Kidney tubule cell (primary cell): ENCODE measurements around the gene DPP9.
"Not testable (repeated sequence)": the region's sequence is repeated elsewhere in the genome, so short reads cannot be mapped to it uniquely, and the experiment has no call there.

ENCODE experiments used
- DNase-seq: peaks from one replicate; pipeline ENCODE4 v3.0.0-alpha.2; 2018; ENCODE audit warnings: low spot score

Gene DPP9

DNA sequence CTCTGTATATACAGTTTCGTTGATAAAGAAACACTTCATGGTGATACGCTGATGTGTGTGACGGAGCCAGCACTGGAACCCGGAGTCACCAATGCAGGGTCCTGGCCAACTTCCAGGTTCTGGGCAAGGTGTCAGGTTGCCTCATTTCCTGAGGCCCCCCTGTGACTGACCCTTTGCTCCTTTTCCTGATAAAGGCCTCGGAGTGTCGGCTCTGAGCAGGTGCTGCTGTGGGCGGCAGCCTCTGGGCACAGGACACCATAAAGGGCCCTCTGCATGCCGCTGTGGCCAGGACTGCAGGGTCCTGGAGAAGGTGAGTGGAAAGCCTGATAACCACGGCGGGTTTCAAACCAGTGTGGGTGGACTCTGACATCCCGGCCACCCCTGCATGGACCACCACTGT is 36.2 kb downstream of the DPP9 start:
- DNase-seq: no peak

DNA sequence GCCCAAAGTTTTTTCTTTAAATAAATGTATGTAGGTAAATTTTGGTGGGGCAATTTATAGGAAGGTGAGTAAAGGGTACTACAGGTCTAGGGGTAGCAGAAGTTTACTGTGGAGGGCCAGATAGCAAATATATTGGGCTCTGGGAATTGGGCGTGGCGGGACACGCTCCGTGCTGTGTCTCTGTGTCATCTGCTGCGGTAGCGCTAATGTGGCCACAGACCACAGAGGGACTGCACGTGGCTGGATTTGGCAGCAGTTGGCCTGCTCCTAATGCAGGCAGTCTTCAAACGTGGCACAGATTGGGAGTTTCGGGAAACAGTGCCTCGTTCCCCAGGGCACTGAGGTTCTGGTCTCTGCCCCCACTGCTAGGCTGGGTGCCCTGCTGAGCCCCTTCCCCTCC is 36.9 kb downstream of the DPP9 start:
- DNase-seq: no peak

DNA sequence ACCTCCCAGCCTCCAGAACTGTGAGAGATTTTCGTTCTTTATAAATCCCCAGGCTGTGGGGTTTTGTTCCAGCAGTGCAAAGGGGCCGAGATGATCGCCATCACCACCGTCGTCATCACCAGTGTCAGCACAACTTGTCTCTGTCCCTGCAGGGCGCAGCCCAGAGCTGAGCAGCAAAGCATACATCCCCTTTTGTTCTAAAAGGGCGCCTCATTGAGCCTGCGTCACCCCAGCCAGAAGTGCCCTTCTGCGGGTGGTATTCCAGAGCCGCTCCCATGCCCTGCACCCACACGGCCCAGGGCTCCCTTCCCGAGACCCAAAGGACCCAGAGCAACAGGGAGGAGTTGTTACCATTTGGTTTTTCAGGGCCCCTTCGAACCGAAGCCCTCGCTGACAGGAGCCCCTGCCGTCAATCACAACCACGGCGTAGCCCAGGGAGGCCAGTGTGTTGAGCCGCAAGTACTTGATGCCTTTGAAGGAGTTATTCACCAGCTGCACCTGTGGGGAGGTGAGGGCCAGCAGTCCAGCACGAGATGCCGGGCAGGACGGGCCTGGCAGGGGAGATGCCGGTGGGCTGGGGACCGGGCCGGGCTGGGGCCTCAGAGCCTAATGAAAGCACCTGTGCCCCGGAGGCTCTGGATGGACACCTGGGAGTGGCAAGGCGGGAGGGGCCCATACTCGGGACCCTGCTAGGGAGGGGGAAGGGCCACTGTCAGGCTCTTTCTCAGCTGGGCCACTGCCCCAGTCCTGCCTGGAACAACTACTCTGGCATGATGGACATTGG is 39.1 kb downstream of the DPP9 start:
- no peak for DNase-seq

DNA sequence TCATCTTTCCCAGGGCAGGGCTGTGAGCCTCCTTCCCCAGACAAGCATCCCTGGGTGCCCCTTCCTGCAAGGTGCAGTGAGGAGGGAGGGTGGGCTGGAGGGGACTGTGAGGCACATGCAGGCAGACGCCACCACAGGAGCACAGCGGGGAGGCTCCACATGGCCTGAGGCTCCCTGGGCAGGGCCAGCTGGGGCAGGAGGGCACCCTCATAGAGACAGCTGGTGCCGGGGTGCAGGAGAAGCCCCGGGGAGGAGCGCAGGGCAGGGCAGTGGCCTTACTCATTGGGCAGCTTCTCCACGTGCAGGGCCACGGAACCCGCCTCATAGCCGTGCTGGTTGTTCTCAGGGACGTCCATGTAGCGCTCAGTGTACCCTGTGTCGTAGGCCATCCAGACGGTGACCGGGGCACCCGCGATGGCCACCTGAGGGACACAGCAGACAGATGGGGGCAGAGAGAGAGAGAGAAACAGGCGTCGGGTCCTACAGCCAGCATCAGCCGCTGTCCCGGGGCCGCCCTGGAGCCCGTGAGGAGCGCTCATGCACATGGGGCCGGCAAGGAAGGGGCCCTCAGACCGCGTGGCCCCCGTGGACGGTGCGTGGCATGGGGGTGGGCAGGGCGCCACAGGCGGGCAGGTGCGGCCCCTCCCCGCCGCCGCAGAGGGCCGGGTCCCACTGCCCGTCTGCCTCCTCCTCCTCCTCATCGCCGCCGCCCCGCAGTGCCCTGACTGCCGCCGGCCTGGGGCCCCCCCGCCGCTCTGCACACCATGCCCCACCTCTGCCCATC is 41.0 kb downstream of the DPP9 start:
- no peak for DNase-seq

DNA sequence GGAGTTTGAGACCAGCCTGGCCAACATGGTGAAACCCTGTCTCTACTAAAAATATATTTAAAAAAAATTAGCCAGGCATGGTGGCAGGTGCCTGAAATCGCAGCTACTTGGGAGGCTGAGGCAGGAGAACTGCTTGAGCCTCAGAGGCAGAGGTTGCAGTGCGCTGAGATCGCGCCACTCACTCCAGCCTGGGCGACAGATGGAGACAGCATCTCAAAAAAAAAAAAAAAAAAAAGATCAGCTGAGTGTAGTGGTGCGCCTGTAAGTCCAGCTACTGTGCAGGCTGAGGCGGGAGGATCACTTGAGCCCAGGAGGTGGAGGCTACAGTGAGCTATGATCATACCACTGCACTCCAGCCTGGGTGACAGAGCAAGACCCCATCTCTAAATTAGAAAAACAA is 43.6 kb downstream of the DPP9 start:
- DNase-seq: not testable (repeated sequence)

DNA sequence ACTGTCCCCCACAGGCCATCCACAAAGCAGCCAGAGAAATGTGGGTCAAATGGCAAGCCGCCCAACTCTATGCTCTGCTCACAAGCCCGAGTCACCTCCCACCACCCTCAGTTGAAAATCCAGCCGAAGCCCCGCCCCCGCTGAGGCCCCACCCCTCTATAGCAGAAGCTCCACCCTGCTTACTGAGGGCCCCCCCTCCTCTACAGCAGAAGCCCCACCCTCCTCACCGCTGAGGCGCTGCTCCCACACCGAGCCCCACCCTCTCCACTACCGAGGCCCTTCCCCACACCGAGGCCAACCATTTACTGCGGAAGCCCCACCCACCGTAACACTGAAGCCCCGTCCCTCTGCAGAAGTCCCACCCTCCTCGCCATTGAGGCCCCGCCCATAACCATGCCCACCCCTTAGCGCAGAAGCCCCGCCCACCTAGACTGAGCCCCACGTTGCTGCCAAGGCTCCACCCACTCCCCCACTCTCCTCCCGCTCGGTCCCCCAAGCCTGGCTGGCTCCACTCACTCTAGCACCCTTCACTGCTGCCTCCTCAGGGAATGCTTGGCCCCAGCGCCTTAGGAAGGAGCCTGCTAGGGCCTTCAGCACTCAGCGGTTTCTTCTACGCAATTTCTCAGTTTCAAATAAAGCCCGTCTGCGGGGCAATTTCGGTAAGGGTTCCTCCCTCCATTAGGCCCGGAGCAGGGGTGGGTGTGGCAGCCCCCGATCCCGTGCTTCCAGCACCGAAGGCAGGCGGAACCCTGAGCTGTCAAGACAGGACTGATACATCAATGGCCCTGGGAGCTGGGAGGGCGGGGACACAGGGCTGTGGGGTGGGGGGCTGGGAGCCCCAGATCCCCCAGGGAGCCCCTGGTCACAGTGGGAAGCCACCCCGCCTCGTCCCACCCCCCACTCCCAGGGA is 44.5 kb downstream of the DPP9 start:
- no peak for DNase-seq

DNA sequence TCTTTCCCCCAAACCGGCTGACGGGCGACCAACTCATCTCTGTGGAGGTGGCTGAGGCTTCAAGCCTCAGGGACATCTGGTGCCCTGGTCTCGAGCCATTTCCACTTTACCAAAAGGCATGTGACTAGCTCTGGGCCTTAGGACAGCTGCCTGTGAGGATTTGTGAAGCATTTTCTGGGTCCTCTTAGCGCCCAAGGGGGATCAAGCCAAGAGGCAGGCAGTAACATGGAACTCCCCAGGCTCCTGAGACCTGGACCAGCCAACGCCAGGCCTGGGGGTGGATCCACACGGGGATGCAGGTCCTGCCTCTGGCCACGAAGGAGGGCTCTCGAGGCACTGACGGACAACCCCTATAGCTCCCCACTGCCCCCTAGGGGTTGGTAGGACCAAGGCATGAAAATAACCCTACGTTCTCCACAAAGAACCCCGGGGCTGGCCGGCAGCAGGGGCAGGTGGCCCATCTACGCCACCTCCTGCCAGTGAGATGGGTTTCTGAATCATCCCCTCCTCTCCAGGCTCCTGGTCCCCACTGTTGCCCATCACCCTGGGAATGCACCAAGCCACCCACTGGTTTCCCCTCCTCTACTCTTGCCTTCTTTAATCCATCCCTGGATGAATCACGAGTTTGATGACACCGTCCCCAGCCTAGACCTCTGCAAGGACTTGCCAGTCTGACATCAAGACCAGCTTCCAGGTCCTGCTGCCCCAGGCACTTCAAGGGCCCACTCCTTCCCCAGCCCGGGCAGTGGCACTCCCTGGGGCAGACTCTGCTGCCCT is 46.5 kb downstream of the DPP9 start:
- peak; percentile 32 for DNase-seq

DNA sequence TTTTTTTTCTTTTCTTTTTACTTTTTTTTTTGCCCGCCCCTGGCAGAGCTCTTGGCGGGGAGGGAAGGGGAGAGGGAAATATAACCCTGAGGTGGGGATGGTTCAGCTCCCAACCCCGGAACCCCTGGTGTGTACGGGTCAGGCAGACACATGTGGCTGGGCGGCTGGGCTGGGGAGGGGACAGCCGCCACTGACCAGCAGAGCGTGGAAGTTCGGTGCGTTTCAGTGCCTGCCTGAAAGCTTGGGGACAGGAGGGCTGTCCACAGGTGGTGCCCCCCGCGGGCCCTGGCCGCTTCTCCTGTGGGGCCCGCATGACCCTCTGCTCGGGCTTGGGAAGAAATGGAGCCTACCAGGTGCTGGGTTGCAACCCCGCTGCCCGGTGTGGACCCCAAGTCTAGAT is 48.3 kb downstream of the DPP9 start:
- DNase-seq: no peak

DNA sequence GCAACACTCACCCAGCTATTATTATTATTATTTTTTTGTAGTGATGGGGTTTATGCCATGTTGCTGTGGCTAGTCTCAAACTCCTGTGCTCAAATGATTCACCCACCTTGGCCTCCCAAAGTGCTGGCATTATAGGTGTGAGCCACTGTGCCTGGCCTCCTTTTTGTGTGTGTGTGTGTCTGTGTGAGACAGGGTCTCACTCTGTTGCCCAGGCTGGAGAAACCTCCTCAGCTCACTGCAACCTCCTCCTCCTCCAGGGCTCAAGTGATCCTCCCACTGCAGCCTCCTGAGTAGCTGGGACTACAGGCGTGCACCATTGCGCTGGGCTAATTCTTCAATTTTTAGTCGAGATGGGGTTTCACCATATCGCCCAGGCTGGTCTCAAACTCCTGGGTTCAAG is 49.9 kb downstream of the DPP9 start:
- DNase-seq: peak; percentile 22

DNA sequence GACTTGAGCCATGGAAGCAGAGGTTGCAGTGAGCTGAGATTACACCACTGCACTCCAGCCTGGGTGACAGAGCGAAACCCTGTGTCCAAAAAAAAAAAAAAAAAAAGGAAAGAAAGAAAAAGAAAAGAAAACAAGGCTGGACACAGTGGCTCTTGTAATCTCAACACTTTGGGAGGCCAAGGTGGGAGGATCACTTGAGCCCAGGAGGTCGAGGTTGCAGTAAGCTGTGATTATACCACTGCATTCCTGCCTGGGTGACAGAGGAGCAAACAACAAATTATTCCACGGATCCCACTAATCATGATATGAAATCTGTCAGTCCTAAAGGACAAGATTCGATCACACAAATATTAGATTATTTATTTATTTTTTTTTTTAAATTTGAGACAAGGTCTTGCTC is 50.4 kb downstream of the DPP9 start:
- no peak for DNase-seq

DNA sequence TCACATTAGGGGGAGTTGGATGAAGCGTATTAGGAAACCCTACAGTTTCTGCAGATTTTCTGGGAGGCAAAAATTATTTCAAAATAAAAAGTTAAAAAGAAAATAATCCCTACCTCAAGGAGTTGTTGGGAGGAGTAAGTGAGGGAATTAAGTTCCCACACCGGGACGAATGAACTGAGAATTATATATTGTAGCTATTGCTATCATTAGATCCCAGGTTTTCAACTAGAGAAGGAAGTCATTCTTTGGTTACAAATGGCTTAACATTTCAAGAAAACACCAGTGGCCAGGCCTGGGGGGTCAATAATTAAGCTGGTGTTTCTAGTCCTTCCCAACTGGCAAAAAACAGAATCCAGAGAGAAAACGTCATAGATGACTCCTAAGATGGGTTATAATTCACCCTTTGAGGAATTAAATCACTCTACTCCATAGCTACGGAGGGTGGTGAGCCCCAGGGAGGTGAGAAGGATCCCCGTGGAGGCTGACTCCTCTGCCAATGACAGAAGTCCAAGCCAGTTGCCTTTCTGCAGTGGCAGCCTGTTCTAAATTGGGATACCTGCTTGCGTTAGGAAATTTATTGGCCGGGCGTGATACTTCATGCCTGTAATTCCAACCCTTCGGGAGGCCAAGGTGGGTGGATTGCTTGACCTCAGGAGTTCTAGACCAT is 52.3 kb downstream of the DPP9 start:
- peak; percentile 82 for DNase-seq

DNA sequence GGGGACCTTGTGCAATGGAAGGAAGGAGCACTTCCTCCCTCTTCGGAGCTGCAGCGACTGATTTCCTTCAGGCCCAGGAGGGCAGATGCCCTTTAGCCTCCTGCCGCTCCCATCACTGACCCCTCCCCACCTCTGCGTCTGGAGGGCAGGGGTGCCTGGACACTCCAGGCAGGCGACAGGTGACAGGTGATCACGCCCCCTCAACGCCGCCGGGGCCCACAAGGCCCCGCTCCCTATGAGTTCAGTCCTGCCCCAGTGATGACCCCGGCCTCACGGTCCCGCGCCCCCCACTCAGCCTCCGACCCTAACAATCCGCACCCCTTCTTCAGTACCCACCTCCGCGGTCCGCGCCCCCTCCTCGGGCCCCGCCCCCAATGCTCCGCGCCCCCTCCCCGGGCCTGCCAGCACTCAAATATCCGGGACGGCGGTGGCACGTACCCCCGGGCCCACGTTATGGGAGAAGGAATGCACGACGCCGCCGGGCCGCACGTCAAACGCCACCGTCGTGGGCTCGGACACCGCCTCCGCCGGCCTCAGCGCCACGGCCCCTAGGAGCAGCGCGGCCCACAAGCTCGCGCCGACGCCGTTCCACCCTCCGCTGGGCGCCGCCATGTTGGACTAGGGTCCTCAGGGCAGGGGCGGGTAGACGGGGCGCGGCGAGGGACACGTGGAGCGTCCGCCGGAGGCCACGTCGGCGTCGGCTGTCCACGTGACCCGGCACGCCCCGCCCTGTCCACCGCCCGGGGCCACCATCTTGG is 53.7 kb downstream of the DPP9 start, which contains the start of gene MYDGF:
Gene MYDGF (minus strand): TSS at position 620 of the 758 bp plus-strand sequence. CDS start 8 bp downstream, at position 612.
- DNase-seq: peak; percentile 90

DNA sequence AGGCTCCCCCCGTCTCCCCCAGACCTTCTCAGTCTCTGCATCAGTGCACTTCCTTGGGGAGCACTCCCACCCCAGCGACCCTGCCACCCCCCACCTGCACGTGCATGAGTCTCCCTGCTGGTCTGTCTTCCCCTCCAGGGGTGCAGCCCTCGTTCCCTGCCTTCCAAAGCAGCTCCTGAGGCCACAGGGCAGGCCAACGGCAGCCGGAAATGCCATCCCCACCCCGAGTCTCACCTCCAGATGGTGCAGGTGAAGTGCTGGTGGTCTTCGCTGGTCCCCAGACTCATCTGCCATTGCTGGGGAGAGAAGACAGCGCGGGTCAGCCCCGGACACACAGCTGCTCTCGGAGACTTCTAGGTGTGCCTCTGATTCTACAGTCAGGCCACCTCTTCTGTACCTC is 59.0 kb downstream of the DPP9 start:
- DNase-seq: no peak

DNA sequence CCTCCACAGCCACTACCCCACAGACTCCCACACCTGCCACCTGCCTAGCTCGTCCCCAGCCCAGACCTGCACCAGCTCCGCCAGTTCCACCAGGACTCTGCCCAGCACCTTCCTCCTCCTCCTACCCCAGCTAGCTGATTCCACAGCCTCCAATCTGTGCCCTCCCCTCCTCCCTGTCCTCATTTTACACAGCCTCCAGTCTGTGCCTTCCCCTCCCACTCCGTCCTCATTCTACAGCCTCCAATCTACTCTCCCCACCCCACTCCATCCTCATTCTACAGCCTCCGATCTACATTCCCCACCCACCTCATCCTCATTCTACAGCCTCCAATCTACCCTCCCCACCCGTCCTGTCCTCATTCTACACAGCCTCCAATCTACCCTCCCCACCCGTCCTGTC is 60.8 kb downstream of the DPP9 start:
- DNase-seq: no peak

DNA sequence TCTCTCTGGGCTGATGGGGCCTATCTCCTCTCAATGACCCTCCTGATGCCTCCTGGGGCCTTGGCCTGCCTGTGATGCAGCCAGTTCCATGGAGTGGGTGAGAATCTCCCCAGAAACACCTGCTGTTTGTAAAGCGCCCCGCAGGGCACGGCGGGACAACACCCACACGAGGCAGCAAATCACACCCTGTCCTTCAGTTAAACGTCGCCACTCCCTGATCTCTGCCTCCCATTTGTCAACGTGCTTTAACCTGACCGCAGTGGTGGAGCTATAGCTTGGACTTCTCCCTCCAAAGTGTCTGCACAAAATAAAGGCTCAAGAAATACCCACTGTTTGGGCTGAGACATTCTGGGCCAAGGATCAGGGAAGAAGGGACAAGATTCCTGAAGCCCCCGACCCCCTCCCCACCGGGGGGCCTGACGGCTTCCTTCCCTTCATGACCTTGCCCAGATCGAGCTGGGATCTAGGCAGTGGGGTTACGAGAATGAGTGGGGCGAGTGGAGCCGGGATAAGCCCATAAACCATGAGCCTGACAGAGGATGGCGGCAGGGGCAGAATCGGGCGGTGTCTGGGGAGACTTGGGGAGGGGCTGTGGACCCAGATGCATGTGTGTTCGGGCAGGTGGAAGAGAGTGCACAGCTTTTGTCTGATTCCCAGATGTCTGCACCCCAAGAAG is 61.5 kb downstream of the DPP9 start:
- DNase-seq: no peak

DNA sequence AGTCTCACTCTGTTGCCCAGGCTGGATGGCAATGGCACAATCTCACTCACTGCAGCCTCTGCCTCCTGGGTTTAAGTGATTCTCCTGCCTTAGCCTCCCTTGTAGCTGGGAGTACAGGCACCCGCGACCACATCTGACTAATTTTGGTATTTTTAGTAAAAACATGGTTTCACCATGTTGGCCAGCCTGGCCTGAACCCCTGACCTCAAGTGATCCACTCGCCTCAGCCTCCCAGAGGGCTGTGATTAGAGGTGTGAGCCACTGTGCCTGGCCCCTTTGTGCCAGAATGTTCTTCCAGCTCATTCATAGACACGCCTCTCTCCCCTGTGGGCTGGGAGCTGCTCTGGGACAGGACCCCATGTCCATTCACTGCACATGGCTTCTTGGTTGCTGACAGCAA is 62.6 kb downstream of the DPP9 start:
- DNase-seq: no peak

DNA sequence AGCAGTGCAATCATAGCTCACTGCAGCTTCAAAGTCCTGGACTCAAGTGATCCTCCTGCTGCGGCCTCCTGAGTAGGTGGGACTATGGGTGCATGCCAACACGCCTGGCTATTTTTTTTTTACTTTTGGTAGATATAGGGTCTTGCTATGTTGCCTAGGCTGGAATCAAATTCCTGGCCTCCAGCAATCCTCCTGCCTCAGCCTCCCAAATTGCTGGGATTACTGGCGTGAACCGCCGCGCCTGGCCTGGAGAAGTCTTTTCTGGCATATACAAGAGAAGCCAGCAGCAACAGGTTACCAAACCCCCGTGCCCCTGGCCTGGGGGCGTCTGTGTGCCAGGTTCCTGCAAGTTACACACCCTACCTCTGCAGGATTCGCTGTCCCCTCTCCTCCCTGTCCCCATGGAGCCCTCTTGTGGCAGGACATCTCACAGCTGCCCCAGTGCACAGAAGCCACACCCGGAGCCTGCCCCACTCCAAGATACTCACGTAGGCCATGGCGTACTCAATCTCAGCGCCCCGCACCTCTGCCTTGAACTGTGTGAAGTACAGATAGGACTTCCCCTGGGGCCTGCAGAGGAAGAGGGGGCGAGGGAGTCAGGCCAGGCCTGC is 63.4 kb downstream of the DPP9 start:
- DNase-seq: no peak

DNA sequence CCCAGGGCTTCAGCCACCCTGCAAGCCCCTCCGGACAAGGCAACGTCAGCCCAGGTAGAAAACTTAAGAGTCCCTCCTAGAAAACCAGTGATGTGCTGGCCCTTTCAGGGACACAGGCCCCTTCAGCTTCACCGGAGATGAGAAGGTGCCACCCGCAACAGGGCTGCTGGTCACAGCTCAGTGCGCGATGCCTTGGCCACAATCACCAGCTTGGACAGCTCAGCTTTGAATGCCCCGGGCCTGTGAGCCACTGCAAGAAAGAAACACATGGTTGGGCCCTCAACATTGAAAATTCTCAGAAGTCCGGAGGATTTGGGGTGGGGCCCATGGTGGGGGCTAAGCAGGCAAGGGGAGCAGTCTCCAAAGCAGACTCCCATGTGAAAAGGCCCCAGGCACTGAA is 65.8 kb downstream of the DPP9 start:
- no peak for DNase-seq

DNA sequence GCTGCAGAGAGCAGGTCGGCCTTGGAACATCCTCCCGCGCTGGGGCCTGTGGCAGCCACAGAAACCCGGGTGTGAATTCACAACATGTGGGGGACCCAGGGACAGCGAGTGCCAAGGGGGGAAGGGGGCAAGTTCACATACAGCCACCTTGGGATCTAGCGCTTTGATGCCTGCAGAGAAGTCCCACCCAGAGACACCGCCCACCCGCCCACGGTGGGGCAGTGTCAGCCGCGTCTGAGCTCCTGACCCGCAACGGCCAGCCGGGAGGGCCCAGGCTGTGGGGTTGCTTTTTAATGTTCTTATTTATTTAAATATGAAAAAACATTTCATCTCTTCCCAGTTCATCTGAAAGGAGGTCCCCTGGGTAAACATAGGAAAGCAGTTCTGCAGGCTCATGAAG is 66.4 kb downstream of the DPP9 start:
- DNase-seq: no peak
